Left lobe of liver (tissue), 2 donors: Measurements from ENCODE around the gene IFI6. TPM values are rescaled to one million over a fixed set of nuclear protein-coding genes. Genes with fewer than 3 reads are reported as not detected.
A peak's percentile ranks its signal among the peaks of the same experiment; 100 is the strongest.

Experiments
- ATAC-seq: fragments of 200-7000 bp; cut with Tn5 transposase; one replicate; pipeline ENCODE4 v1.9.1; 2020; ENCODE audit warnings: mild to moderate bottlenecking, moderate library complexity
- DNase-seq: peaks from one replicate; pipeline ENCODE4 v3.0.0-alpha.2; 2020; ENCODE audit warnings: low spot score
- total RNA-seq: library from RNA; stranded (reverse); gene quantifications from one replicate; pipeline ENCODE4 v1.2.1, GENCODE V29; 2021
- donor health status: DM: no; HTN: no; CAD: no; lungs with moderate emphysema.
- donor health status: DM: no; HTN: yes; CAD: no.

Gene IFI6
- total RNA-seq, 1 donor from 2014 or later, result 13.1 TPM

DNA sequence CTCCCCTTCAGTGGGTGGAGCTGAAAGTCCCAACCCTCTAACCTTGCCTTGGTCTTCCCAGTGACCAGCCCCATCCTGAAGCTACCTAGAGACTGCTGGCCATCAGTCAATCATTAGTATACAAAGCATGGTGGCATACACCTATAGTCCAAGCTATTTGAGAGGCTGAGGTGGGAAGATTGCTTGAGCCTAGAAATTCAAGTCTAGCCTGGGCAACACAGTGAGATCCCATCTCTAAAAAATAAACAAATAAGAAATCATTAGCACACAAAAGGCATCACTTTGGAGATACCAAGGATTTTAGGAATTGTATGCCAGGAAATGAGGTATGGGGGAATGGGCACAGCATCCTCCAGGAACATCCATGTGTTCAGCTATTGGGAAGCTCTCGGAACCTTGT, 4.4 kb upstream of the IFI6 start:
- ATAC-seq (no peak), DNase-seq (no peak)

DNA sequence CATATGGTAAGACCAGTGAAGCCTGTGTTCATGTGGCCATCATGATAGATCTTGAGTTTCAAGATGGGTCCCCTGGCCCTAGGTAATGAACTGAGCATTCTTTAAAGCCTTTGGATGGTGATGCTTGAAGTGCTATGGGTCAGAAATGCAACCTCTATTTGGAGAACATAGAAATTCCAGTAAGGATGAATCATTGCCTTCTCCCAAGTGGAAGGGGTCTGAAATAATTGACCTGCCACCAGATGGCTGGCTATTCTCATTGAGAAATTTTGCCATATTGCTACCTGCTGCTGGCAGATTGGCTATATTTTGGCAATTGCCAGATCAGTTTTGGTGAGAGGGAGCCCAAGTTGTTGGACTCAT, 739 bp upstream of the IFI6 start:
- ATAC-seq, result no peak
- no peak for DNase-seq

DNA sequence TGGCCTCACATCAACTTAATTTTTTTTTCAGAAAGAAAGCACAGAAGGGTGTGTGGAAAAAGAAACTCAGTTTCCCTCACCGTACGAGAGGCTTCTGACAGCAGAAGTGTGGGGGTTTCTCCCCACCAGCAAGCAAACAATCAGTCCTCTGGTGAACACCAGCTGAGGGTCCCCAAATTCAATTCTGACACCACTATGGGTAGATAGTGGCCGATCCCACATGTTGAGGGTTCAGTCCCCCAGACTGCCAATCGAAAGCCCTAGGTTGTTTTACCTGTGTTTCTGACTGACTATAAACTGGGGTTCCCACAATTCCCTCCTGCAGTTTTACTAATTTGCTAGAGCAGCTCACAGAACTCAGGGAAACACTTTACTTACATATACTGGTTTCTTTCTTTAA, 2.1 kb downstream of the IFI6 start:
- no peak for ATAC-seq
- peak; percentile 21 for DNase-seq

DNA sequence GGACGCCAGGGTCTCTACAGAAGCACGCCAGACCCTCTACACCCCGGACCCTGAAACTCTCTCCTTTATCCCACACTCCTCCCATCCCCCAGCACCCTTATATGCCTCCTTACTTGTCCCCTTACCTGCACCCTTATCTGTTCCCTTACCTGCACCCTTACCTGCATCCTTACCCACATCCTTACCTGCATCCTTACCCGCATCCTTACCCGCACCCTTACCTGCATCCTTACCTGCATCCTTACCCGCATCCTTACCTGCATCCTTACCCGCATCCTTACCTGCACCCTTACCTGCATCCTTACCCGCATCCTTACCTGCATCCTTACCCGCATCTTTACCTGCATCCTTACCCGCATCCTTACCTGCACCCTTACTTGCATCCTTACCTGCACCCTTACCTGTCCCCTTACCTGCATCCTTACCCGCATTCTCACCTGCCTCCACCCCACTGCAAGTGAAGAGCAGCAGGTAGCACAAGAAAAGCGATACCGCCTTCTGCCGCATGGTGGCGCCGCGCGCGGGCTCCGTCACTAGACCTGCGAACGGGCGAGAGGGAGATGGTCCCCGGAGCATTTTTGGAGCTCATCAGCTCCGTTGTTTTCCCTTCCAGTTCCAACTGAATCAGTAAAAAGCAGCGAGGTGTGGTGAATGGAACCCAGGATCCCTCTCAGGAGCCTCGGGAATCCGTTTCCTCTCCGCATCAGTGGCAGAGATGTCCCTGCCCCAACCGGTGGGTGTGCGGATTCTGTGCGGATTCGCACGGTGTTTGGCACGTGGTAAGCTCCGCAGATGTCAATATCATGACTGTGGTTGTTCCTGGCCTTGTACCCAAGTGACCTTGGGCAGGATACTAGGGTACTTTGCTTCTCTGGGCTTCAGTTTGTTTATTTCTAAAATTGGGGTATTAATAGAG, 2.9 kb downstream of the IFI6 start:
- DNase-seq (peak; percentile 81), ATAC-seq (peak; percentile 69)

DNA sequence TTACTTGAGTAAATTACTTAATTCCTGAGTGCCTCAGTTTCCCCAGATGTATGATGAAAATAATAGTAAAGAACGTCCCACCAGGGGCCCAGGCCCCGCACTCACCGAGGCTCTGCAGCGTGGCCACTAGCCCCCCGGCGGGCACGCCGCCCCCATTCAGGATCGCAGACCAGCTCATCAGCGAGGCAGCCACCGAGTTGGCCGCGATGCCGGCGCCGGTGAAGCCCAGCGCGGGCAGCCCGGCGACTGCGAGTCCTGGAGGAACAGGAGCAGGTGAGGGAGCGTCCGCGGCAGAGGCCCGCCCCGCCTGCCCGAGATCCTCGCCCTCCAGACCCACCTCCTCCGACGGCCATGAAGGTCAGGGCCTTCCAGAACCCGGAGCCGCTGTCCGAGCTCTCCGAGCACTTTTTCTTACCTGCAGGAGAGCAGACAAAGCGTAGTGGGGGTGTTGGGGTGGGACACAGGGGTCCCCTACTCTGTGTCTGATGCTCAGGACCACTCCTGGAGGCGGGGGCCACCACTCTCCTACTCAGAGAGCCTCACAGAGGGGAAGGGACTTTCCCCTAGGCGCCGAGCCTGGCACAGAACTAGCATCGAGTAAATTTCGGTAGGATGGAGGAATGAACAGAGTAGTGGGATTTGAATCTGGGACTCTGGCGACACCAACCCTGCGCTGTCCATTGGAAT, 3.7 kb downstream of the IFI6 start:
- ATAC-seq (no peak), DNase-seq (peak; percentile 45)

DNA sequence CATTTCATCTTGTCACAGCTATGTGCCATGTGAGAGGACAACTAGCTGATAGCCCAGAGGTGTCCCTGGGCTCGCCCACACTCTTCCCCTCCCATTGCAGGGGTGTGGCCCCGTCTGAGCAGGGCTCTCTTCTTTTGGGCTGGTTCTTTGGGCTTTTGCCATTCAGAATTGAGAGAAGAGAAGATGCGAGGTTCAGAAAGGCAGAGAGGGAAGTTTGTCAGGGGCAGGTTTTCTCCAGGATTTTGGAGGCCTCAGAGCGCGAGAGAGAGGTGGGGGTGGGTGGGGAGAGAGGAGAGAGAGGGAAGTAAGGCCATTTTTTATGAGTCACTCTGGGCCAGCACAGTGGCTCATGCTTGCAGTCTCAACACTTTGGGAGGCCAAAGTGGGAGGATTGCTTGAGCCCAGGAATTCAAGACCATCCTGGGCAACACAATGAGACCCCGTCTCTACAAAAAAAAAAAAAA, 5.2 kb downstream of the IFI6 start:
- ATAC-seq (no peak), DNase-seq (no peak)

DNA sequence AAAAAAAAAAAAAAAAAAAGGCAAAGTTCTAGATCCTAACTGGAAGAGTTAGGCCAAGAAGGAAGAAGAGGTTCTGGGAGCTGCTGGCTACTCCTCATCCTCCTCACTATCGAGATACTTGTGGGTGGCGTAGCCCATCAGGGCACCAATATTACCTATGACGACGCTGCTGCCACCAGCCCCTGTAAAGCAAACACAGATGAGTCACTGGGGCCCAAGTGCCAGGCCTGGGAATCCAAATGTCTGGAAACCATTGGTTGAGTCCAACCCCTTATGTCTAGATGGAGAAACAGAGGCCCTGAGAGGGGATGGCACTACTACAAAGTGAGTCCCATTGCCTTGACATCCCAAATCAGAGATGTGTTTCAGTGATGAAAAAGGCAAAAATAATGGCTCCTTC, 5.7 kb downstream of the IFI6 start:
- ATAC-seq (no peak), DNase-seq (no peak)

DNA sequence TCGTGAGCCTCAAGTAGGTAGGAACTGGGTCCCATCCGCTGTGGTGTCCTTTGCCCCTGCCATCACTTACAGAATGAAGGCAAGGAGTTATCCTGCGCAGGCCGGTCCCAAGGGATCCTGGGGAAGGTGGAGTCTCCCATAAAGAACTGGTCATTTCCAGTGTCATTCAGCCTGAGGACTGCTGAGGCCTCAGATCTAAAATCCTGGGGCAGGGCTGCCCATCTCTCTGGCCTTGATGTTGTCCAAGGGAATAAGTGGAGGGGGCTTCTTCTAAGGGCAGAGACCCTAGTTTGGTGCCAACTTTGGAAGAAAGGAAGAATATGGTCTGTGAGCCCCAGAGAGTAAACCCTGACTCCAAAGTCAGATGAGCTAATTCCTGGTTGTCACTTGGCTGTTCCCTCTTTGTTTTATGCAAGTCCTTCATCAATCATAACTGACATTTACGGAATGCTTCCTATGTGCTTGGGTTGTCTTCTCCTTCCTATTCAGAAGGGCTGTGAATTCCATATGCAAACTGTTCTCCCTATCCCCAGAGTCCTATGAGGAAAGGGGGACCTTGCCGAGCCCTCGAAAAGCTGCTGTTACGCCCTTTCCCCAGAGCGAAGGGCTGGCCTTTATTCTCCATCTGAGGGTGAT, 6.9 kb downstream of the IFI6 start:
- ATAC-seq (no peak), DNase-seq (no peak)

DNA sequence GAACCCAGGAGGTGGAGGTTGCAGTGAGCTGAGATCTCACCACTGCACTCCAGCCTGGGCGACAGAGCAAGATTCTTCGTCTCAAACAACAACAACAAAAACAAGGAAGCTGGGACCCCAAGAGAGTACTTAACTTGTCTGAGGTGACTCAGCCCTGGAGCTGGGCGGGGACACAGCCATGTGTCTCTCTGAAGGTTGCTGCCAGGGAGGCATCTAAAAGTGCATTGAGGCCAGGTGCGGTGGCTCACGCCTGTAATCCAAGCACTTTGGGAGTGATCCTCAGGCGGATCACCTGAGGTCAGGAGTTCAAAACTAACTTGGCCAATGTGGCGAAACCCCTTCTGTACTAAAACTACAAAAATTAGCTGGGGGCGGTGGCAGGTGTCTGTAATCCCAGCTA, 7.7 kb downstream of the IFI6 start:
- ATAC-seq, result no peak
- DNase-seq, result no peak

DNA sequence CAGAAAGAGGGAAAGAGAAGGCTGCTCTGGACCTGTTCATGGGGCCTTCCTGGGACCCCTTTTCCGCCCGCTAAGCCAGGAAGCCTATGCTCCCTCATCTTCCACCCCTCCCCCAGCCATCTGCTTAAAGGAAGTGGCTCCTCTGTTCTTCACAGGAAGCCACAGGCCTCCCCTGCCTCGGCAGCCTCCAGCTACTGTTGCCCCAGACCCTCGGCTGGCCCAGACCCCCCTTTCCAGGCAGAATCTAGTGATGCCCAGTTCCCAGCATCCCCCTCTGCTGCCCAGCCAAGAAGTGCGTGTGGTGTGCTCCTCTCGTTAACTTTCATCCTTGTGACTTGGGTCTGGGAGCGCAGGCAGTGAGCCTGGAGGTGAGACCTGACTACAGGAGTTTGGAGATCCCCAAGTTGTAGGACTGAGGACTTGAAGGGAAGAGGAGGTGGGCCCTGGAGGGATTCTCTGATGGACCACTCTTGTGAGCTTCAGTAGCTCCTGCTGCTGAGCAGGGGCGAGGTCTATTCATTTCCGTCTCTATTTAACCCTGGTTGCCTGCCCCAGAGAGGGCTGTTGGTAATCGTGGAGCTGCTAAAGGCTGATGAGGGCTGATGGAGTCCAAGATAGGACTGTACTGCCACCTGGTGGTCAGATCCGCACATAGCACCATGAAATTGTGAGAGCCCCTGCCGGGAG, 9.1 kb downstream of the IFI6 start:
- peak; percentile 90 for ATAC-seq
- DNase-seq, result peak; percentile 76

DNA sequence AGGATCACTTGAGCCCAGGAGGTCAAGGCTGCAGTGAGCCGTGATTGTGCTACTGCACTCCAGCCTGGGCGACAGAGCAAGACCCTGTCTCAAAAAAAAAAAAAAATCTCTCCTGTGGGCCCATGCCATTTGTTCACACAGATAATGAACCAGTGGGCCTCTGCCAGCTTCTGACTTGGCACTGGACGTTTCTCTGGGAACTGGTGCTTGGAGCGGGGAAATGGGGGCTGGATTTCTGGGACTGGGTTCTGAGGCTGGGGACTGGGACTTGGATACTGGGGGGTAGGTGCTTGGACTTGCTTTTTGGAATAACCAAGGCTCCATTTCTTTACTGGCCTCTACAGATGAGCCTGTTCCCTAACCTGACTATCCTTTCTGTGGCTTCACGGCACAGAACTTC, 9.7 kb downstream of the IFI6 start:
- no peak for ATAC-seq
- DNase-seq, result no peak

DNA sequence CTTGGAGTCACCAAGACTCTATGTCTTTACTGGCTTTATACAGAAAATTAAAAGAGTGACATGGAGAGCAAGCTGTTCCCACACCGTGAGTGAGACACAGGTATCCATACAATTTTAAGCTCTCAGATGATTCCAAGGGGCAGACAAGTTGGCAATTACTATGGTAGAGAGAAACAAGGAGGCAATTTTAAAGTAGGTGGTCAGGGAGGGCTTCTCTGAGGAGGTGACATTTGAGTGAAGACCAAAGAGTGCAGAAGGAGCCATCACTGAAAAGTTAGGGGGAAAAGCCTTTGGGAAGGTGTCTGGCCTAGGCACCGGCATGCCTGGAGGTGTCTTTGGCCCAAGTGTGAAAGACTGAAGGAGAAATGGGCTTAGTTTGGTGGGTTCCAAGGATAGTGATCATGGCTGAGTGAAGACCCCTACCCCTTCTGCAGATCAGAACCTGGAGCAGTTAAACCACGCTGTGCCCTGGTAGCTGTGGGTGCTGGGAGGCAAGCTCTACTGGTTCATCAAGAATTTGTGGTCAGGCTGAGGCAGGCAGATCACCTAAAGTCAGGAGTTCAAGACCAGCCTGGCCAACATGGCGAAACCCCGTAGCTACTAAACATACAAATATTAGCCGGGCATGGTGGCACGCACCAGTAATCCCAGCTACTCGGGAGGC, 10.4 kb downstream of the IFI6 start:
- ATAC-seq, result no peak

DNA sequence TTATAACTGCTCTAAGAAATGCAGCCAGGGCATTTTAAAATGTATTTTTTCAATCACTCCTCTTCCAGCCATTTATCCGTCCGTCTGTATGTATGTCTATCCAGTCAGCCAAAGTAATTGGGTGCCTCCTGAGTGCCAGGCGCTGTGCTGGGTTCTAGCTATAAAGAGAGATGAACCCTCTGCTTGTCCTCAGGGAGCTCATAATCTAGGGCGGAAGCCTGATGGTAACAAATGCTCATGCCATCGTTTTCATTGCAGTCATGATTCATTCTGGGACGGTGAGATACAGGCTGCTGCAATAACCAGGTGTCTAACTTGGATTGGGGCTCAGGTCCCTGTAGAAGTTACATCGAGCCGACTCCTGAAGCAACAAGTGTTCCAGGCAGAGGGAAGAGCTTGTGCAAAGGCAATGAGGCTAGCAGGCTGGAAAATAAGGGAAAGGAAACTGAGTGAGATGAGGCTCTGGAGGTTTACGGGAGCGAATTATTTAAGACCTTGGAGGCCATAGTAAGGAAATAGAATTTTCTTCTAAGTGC, 11.6 kb downstream of the IFI6 start:
- no peak for DNase-seq
- no peak for ATAC-seq

More for the DNA sequence above, 10.4 kb downstream of the IFI6 start:
- no peak for DNase-seq

DNA sequence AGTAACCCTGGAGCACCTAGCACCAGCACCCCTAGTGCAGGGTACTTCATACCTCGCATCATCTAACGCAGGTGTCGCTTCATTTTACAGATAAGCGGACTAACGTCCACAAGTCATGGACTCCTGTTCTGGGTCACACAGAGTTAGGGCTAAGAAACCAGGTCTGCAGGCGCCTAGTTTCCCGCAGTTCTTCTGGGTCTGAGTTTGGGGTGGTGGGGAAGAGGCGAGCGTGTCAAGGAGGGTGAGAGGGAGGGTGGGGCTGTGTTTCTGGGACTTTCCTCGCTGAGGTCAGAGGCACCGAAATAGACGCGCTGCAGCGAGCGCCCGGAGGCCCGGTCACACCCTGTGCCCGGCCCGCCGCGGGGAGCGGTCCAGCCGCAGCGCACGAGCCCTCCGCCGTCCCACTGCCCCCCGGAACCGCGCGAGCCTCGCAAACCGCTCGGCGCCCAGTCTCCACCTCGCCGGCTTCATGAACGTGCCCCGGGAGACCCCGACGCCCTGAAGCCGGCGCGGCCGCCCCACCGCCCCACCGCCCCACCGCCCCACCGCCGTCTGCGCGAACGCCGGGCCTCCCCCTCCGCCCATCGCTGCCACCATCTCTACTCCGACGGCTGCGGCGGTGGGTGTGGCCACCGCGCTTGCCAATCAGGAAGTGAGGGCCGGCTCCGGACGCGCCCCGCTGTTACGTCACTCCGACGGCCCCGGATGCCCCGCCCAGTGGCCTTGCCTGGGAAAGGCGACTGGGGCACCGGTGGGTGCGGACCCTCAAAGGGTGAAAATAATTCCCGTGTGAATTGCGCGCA, 12.3 kb downstream of the IFI6 start:
- ATAC-seq, result peak; percentile 85
- peak; percentile 86 for DNase-seq

DNA sequence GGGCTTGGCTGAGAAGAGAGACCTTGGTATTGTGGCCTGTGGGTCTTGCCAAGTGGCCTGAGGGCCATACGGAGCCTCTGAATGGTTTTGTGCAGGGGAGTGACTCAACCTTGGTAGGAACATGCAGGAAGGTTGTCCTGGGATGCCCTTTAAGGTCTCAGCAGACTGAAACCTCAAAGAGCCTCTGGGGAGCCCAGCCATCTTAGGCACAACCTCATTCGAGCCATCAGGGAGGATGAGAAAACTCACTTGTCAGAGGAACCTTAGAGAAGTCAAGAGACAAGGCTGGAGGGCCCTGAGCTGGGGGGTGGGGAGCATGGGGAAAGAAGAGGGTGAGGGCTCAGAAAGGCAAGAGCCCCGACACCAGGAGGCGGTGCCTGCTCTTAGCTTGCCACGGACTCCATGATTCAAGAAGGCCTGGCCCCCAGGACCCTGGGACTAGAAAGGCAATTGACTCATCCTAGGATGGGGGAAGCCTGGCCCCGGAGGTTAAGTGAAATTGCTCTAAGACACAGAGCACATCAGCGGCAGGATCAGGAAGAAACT, 13.0 kb downstream of the IFI6 start:
- DNase-seq (no peak), ATAC-seq (no peak)

DNA sequence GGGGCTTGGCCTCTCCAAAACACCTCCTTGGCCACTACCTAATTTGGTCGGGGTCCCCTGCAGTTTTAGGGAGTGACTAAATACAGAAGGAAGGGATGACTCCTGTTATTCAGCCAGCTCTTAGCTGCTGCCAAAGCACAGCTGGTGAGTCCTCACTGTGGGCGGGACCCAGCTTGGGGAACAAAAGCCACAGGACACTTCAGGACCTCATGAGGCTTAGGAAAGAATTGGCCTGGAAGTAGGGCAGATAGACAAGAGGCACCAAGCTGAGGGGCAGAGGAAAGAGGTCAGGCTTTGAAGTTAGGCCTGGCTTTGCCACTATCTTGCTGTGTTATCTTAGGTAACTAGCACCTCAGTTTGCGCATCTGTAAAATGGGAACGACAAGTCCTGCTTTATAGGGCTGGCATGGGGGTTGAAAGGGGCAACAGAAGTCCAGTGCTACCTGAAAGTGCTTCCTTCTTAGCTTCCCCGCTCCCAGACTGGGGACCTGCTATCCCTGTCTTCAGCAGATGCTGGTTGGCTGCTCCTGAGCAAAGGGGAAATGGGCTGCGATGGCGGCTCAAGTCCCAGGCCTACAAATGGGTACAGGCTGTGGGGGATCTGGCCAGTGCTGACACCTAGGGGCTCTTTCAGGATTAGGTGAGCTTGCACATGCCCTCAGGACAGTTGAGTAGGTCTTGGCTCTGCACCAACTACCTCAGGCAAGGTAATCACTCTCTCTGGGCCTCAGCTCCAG, 15.7 kb downstream of the IFI6 start:
- DNase-seq (no peak), ATAC-seq (no peak)

DNA sequence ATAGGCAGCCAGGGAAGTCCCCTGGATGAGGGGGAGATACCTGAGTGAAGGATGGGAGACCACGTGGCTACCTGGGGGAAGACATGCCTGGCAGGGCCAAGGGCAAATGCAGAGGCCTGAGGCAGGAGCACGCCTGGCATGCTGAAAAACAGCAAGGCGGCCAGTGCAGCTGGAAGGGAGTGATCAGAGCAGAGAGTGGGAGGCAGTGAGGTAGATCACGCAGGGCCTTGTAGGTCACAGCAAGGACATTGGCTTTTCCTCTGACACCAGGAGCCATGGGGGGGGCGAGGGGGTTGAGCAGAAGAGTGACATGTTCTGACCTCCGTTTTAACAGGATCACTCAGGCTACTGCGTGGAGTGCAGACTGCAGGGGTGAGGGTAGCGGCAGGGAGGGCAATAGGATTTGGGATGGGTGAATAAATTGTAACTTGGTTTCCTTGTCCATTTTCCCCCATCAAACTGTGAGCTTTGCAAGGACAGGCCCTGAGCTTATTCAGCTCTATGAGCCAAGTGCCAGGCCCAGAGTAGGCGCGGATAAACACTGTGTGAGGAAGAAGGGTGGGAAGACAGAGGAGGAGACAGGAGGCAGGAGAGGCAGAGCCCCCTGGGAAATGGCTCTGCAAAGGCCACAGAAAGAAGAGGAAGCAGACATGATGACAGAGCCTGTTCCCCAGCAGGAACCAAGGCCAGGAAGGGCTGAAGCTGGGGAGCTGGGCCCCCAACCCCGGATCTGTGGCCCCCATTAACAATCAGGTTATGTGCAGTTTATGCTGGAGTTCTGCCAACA, 16.6 kb downstream of the IFI6 start:
- DNase-seq (no peak), ATAC-seq (no peak)
